GM12878 (cell line): ENCODE data around the gene TMEM45A.

Experiments used
- ATF7 ChIP-seq: fragments of 450-650 bp; IDR thresholded peaks from 2 replicates; pipeline ENCODE4 v1.6.1; 2016; ENCODE audit warnings: low read depth, mild to moderate bottlenecking
- CBX3 ChIP-seq: fragments of 200-600 bp; sonication (generic); IDR thresholded peaks from 2 replicates; pipeline ENCODE4 v1.6.1; 2016; ENCODE audit warnings: low read depth, borderline replicate concordance
- CTCF ChIP-seq, 3 experiments: IDR thresholded peaks in 2 of 3; conservative IDR thresholded peaks in 1 of 3; 2 replicates each; pipeline ENCODE4 v1.5.1; 2011; ENCODE audit warnings: low read depth in 3 of 3, low read length in 3 of 3, mild to moderate bottlenecking in 3 of 3, control low read depth in 2 of 3, moderate library complexity in 2 of 3, inconsistent platforms in 1 of 3, mixed read lengths in 1 of 3; ENCODE audit not compliant: control insufficient read depth in 2 of 3, insufficient read depth in 1 of 3; ENCODE audit errors: extremely low read depth in 1 of 3
- POLR2A ChIP-seq: IDR thresholded peaks from 2 replicates; pipeline ENCODE4 v1.6.1; 2011; ENCODE audit warnings: low read depth, mild to moderate bottlenecking, low read length
- RAD21 ChIP-seq: IDR thresholded peaks from 2 replicates; pipeline ENCODE4 v1.6.1; 2011; ENCODE audit warnings: mild to moderate bottlenecking, low read depth, low read length, moderate library complexity; ENCODE audit not compliant: insufficient read depth
- SPI1 ChIP-seq: IDR thresholded peaks from 2 replicates; pipeline ENCODE4 v1.6.1; 2011; ENCODE audit warnings: low read depth, mild to moderate bottlenecking, low read length, moderate library complexity, borderline replicate concordance; ENCODE audit not compliant: insufficient read depth

GRCh38 chr3:100562224-100562857 is 69.9 kb downstream of the TMEM45A start:
- TF ChIP-seq CBX3 (no peak), ATF7 (no peak), RAD21 (no peak), SPI1 (no peak), POLR2A (no peak), CTCF (IDR thresholded peaks at IDR 0.05 in 2 of 3, conservative IDR thresholded peaks at IDR 0.05 in 1 of 3; ENCODE audit: control insufficient read depth in 2 of 3, extremely low read depth in 1 of 3, insufficient read depth in 1 of 3, low read depth in 3 of 3, low read length in 3 of 3) (no peak)
